Endothelial cell of umbilical vein (primary cell): ENCODE results near the gene RRAS. TPM values are rescaled to one million over a fixed set of nuclear protein-coding genes. Genes with fewer than 3 reads are reported as not detected.

ENCODE experiments used
- BruUV-seq: library from RNA; stranded (reverse); fragments of 400-500 nt; replicated peaks from 2 replicates; lab custom pipeline; 2021; lab: Mats Ljungman, UMichigan
- CTCF ChIA-PET: fragments of 300-600, 350-600 bp; sonication (Branson Sonifier 250); formaldehyde crosslinking; loops from one replicate; lab custom pipeline; 2021; ENCODE audit warnings: antibody characterized with exemption, inconsistent platforms; lab: Charles Lee
- POLR2A ChIA-PET: fragments of 300-600, 350-600 bp; sonication (Branson Sonifier 250); formaldehyde crosslinking; loops from one replicate; lab custom pipeline; 2021; ENCODE audit warnings: antibody characterized with exemption, inconsistent platforms; lab: Charles Lee
- DNase-seq: peaks from one replicate; pipeline ENCODE4 v3.0.0-alpha.2; 2011; ENCODE audit warnings: low read depth, low spot score
- FAIRE-seq: peaks from 2 replicates; lab custom pipeline; 2011; peaks lifted over from hg19 to GRCh38; lab: Jason Lieb, UNC
- H2AFZ ChIP-seq: 2 replicates; pipeline ENCODE4 v1.6.0; 2012; ENCODE audit warnings: low read depth, low read length, control low read depth, inconsistent platforms
- H3K27ac ChIP-seq: 2 replicates; pipeline ENCODE4 v1.5.1; 2011; ENCODE audit warnings: low read depth, mild to moderate bottlenecking, control low read depth, low read length, moderate library complexity; ENCODE audit not compliant: insufficient read depth
- H3K27me3 ChIP-seq, 2 experiments: 2 replicates each; pipeline versions ENCODE4 v1.6.0 to v1.6.1; 2011; ENCODE audit warnings: low read length in 2 of 2, mixed read lengths in 1 of 2; ENCODE audit not compliant: control insufficient read depth in 2 of 2, insufficient read depth in 2 of 2
- H3K36me3 ChIP-seq, 2 experiments: 2 replicates in 1 of 2; 3 replicates in 1 of 2; pipeline ENCODE4 v1.5.1; 2011; ENCODE audit warnings: low read length in 2 of 2, mild to moderate bottlenecking in 1 of 2, moderate library complexity in 1 of 2; ENCODE audit not compliant: control insufficient read depth in 2 of 2, insufficient read depth in 2 of 2; ENCODE audit errors: extremely low read depth in 1 of 2
- H3K4me1 ChIP-seq: 3 replicates; pipeline ENCODE4 v1.5.1; 2011; ENCODE audit warnings: mild to moderate bottlenecking, low read length; ENCODE audit not compliant: control insufficient read depth, insufficient read depth; ENCODE audit errors: extremely low read depth
- H3K4me2 ChIP-seq: 2 replicates; pipeline ENCODE4 v1.6.1; 2011; ENCODE audit warnings: low read length, control low read depth, mixed read lengths; ENCODE audit not compliant: insufficient read depth
- H3K4me3 ChIP-seq, 3 experiments: fragments of 200-600 bp in 1 of 3; sonication (generic), shearing (Covaris generic) in 1 of 3; replicated peaks in 1 of 3; 2 replicates each; pipeline ENCODE4 v1.5.1; 2011 to 2016; ENCODE audit warnings: control low read depth in 3 of 3, low read length in 3 of 3, mild to moderate bottlenecking in 2 of 3, inconsistent platforms in 1 of 3, low read depth in 1 of 3, moderate library complexity in 1 of 3; ENCODE audit not compliant: insufficient read depth in 1 of 3
- H3K79me2 ChIP-seq: 2 replicates; pipeline ENCODE4 v1.6.0; 2012; ENCODE audit warnings: low read length, inconsistent platforms; ENCODE audit not compliant: control insufficient read depth, insufficient read depth
- H3K9ac ChIP-seq: replicated peaks from 2 replicates; pipeline ENCODE3; 2011; ENCODE audit warnings: low read length, control low read depth; ENCODE audit not compliant: insufficient read depth; ENCODE audit errors: extremely low read depth
- H3K9me1 ChIP-seq: replicated peaks from 3 replicates; pipeline ENCODE4 v1.6.0; 2011; ENCODE audit warnings: mild to moderate bottlenecking, low read length; ENCODE audit not compliant: control insufficient read depth, insufficient read depth; ENCODE audit errors: extremely low read depth
- H3K9me3 ChIP-seq: replicated peaks from 2 replicates; pipeline ENCODE4 v1.5.1; 2012; ENCODE audit warnings: low read length, inconsistent platforms; ENCODE audit not compliant: control insufficient read depth, insufficient read depth
- H4K20me1 ChIP-seq: replicated peaks from 2 replicates; pipeline ENCODE3; 2011; ENCODE audit warnings: mild to moderate bottlenecking, low read length; ENCODE audit not compliant: control insufficient read depth, insufficient read depth; ENCODE audit errors: extremely low read depth
- EZH2 ChIP-seq: IDR thresholded peaks from 2 replicates; pipeline ENCODE4 v1.6.1; 2012; ENCODE audit warnings: borderline replicate concordance, low read depth, mild to moderate bottlenecking, moderate library complexity, low read length, inconsistent platforms; ENCODE audit not compliant: severe bottlenecking
- FOS ChIP-seq: IDR thresholded peaks from 2 replicates; pipeline ENCODE4 v1.6.1; 2011; ENCODE audit warnings: mild to moderate bottlenecking, low read length, moderate library complexity, borderline replicate concordance; ENCODE audit not compliant: insufficient read depth
- GATA2 ChIP-seq: IDR thresholded peaks from 2 replicates; pipeline ENCODE4 v1.7.0; 2011; ENCODE audit warnings: low read depth, mild to moderate bottlenecking, moderate library complexity, mixed read lengths, low read length; ENCODE audit not compliant: insufficient read length, insufficient read depth
- JUN ChIP-seq: IDR thresholded peaks from 2 replicates; pipeline ENCODE4 v1.6.1; 2011; ENCODE audit warnings: borderline replicate concordance, low read depth; ENCODE audit not compliant: insufficient read length, insufficient read depth
- MYC ChIP-seq: IDR thresholded peaks from one replicate; pipeline ENCODE4 v1.6.1; 2011; ENCODE audit warnings: mild to moderate bottlenecking, low read depth, low read length
- POLR2A ChIP-seq: IDR thresholded peaks from 2 replicates; pipeline ENCODE4 v1.6.1; 2012; ENCODE audit warnings: low read depth, mild to moderate bottlenecking, control low read depth, low read length
- dilution Hi-C: fragments of 300-500 bp; cut with MboI; formaldehyde crosslinking; loops from one replicate; pipeline ENCODE4 v1.15.0; 2019; ENCODE audit warnings: low sequenced_read_pairs; ENCODE audit not compliant: extremely low pct_ligation_motif_present
- intact Hi-C: fragments of 100-400 bp; cut with micrococcal nuclease; formaldehyde crosslinking; loops from one replicate; pipeline ENCODE4 v1.10.0; 2022
- polyA plus RNA-seq, 4 experiments: library from polyadenylated mRNA; depleted of rRNA in 3 of 4; stranded (reverse) in 3 of 4; unstranded in 1 of 4; fragments of >200 nt; gene quantifications; 2 replicates each; pipeline versions ENCODE4 v1.2.1 to v1.2.3, GENCODE V29; 2011 to 2012; ENCODE audit warnings: missing spikeins in 1 of 4
- total RNA-seq: library from RNA; stranded (reverse); gene quantifications from 2 replicates; pipeline ENCODE4 v1.2.3, GENCODE V29; 2021
- TF ChIP-seq, protein P1 (sequence below): IDR thresholded peaks from 2 replicates; pipeline ENCODE4 v1.6.1; 2011; ENCODE audit not compliant: insufficient read depth, insufficient read length

RRAS gene
- total and polyA plus RNA-seq, 2 donors (not counting 3 experiments of a cell fraction or from before 2014, with no cell fraction given): 89.5 to 250 TPM

DNA sequence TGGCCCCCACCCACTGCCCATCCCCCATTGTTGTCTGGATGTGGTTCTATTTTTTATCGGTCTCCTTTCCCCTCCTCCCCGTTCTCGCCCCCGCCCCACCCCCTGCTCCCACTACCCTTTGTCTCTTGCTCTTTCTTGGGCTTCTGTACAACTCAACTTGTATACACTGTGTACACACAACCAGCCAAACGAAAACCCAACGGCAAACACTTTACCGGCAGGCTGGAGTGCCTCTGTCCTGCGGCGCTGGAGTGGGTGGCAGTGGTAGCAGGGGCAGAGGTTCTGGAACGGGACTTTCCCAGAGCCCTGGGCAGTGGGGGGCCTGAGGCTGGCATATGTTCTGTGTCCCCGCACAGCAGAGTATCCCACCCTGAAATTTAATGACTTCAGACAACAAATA is 13.7 kb downstream of the RRAS start:
- Histone ChIP-seq H3K9me1 (no peaks in the 10 kb centered on the region), H3K9me3 (no peaks in the 10 kb centered on the region), H3K27ac (no peak overlapping the region), H3K4me3 (no peak overlapping the region), H3K4me2 (no peak overlapping the region), H3K9ac (no peak overlapping the region), H4K20me1 (no peaks in the 10 kb centered on the region), H3K4me1 (peaks cover 6% of the 10 kb centered on the region), H3K27me3 (no peaks in the 10 kb centered on the region), H3K79me2 (no peaks in the 10 kb centered on the region), H3K36me3 (peaks cover 0 to 18% of the 10 kb centered on the region in 2 experiments), H2AFZ (no peak overlapping the region)
- CTCF ChIA-PET: no interaction called here
- DNase-seq: no peak
- TF ChIP-seq JUN (no peak), EZH2 (no peak), MYC (no peak), GATA2 (no peak), FOS (no peak), POLR2A (no peak)
- TF ChIP-seq, protein P1, sequence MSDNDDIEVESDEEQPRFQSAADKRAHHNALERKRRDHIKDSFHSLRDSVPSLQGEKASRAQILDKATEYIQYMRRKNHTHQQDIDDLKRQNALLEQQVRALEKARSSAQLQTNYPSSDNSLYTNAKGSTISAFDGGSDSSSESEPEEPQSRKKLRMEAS: no peak
- POLR2A ChIA-PET: no interaction called here
- intact Hi-C loops (no loop called here), dilution Hi-C loops (no loop called here)
- FAIRE-seq: no peak
- BruUV-seq: no TSS peak
